WTC11 (cell line): ENCODE results near the gene CCM2L.
"Not testable (repeated sequence)": the region's sequence is repeated elsewhere in the genome, so short reads cannot be mapped to it uniquely, and the experiment has no call there.

Experiments
- ETV6 ChIP-seq: sonication (generic); formaldehyde crosslinking; IDR thresholded peaks from 2 replicates; pipeline ENCODE4 v1.8.1; 2022; ENCODE audit warnings: mild to moderate bottlenecking, missing genetic modification reagents
- JUN ChIP-seq: sonication (generic); formaldehyde crosslinking; IDR thresholded peaks from 2 replicates; pipeline ENCODE4 v1.8.0; 2023; ENCODE audit warnings: mild to moderate bottlenecking, missing genetic modification reagents
- TF ChIP-seq, protein P1 (sequence below): fragments of 200-600 bp; IDR thresholded peaks from 2 replicates; pipeline ENCODE4 v1.8.0; 2022; ENCODE audit warnings: antibody characterized with exemption
- TF ChIP-seq, protein P2 (sequence below): sonication (generic); formaldehyde crosslinking; IDR thresholded peaks from 2 replicates; pipeline ENCODE4 v1.8.1; 2023; ENCODE audit warnings: mild to moderate bottlenecking, missing genetic modification reagents, moderate library complexity

DNA sequence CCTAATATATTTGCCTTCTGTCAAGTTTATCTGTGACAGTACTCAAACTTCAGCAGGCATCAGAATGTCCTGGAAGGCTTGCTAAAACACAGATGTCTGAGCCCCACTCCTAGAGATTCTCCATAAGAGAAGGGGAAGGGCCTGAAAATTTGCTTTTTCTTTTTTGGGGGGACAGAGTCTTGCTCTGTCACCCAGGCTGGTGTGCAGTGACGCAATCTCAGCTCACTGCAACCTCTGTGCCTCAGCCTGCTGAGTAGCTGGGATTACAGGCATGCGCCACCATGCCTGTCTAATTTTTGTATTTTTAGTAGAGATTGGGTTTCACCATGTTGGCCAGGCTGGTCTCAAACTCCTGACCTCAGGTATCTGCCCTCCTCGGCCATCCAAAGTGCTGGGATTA lies 23.5 kb downstream of the CCM2L start:
- not testable (repeated sequence) for TF ChIP-seq JUN (CRISPR knock-in tag); ETV6
- TF ChIP-seq, protein P1, sequence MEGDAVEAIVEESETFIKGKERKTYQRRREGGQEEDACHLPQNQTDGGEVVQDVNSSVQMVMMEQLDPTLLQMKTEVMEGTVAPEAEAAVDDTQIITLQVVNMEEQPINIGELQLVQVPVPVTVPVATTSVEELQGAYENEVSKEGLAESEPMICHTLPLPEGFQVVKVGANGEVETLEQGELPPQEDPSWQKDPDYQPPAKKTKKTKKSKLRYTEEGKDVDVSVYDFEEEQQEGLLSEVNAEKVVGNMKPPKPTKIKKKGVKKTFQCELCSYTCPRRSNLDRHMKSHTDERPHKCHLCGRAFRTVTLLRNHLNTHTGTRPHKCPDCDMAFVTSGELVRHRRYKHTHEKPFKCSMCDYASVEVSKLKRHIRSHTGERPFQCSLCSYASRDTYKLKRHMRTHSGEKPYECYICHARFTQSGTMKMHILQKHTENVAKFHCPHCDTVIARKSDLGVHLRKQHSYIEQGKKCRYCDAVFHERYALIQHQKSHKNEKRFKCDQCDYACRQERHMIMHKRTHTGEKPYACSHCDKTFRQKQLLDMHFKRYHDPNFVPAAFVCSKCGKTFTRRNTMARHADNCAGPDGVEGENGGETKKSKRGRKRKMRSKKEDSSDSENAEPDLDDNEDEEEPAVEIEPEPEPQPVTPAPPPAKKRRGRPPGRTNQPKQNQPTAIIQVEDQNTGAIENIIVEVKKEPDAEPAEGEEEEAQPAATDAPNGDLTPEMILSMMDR = not testable (repeated sequence)
- TF ChIP-seq, protein P2, sequence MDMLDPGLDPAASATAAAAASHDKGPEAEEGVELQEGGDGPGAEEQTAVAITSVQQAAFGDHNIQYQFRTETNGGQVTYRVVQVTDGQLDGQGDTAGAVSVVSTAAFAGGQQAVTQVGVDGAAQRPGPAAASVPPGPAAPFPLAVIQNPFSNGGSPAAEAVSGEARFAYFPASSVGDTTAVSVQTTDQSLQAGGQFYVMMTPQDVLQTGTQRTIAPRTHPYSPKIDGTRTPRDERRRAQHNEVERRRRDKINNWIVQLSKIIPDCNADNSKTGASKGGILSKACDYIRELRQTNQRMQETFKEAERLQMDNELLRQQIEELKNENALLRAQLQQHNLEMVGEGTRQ = not testable (repeated sequence)
